A673 (cell line): ENCODE results near the gene CMPK1.

ENCODE experiments used
- CTCF ChIP-seq: fragments of 300-800, 200-600 bp; sonication (generic); conservative IDR thresholded peaks from 2 replicates; pipeline ENCODE4 v1.5.1; 2017; ENCODE audit warnings: low read depth, mild to moderate bottlenecking, antibody characterized with exemption, low read length, moderate library complexity, mixed read lengths
- EZH2 ChIP-seq: fragments of 200-600 bp; sonication (generic); IDR thresholded peaks from 2 replicates; pipeline ENCODE4 v1.6.1; 2017; ENCODE audit warnings: borderline replicate concordance, low read depth, mild to moderate bottlenecking, mixed read lengths, antibody characterized with exemption, low read length; ENCODE audit not compliant: poor library complexity, severe bottlenecking

GRCh38 chr1:47331875-47332274 is 1.7 kb upstream of the CMPK1 start:
- TF ChIP-seq CTCF (no peak), EZH2 (no peak)
